ENCODE data around the gene ATAD3A.

The ATAD3A gene

DNA sequence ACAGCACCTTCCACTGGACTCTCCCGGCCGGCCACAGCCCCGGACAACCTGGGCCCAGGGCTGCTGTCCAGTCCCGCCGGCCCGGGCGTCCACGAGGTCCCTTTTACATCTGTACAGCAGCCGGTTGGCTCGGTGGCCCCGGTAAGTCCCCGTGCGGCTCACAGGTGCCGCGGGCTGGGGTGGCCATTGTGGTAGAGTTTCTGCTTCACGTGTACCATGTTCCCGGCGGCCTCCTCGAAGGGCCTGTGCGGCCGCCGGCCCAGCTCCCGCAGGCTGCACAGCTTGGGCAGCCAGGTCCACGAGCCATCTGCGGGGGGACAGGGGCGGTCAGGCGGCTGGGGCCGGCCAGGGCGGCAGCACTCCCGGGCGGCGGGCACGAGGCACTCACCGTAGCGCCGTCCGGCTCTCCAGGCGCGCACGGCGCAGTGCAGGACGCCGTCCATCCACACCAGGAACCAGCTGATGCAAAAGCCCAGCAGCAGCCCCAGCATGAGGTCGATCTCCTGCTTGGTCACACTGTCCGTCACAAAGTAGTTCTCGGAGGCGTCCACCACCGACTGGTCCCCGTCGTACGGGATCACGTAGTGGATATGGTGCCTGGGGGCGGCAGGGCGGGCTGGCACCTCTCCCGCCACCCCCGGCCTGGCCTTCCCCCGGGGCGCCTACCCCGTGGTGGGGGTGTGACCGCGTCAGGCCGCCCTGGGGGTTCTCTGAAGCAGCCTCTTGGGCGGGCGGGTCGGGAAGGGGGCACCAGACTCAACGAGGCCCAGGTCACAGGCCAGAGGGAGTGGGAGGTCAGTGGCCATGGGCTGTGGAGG lies 23.4 kb downstream of the ATAD3A start:
- TF ChIP-seq GLIS3 (CRISPR knock-in tag; IDR thresholded peaks at IDR 0.05), result no peak
- no peak for TF ChIP-seq OSR1 (CRISPR knock-in tag; IDR thresholded peaks at IDR 0.05)
- no peak for TF ChIP-seq TCF4 (CRISPR knock-in tag; IDR thresholded peaks at IDR 0.05; ENCODE audit: borderline replicate concordance)
- TF ChIP-seq, protein P1, sequence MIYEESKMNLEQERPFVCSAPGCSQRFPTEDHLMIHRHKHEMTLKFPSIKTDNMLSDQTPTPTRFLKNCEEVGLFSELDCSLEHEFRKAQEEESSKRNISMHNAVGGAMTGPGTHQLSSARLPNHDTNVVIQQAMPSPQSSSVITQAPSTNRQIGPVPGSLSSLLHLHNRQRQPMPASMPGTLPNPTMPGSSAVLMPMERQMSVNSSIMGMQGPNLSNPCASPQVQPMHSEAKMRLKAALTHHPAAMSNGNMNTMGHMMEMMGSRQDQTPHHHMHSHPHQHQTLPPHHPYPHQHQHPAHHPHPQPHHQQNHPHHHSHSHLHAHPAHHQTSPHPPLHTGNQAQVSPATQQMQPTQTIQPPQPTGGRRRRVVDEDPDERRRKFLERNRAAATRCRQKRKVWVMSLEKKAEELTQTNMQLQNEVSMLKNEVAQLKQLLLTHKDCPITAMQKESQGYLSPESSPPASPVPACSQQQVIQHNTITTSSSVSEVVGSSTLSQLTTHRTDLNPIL (CRISPR knock-in tag; IDR thresholded peaks at IDR 0.05; ENCODE audit: low read depth), result no peak
- TF ChIP-seq ZNF565 (CRISPR knock-in tag; conservative IDR thresholded peaks at IDR 0.05; ENCODE audit: low read depth), result no peak
- no peak for TF ChIP-seq ZNF70 (CRISPR knock-in tag; IDR thresholded peaks at IDR 0.05)
- TF ChIP-seq, protein P2, sequence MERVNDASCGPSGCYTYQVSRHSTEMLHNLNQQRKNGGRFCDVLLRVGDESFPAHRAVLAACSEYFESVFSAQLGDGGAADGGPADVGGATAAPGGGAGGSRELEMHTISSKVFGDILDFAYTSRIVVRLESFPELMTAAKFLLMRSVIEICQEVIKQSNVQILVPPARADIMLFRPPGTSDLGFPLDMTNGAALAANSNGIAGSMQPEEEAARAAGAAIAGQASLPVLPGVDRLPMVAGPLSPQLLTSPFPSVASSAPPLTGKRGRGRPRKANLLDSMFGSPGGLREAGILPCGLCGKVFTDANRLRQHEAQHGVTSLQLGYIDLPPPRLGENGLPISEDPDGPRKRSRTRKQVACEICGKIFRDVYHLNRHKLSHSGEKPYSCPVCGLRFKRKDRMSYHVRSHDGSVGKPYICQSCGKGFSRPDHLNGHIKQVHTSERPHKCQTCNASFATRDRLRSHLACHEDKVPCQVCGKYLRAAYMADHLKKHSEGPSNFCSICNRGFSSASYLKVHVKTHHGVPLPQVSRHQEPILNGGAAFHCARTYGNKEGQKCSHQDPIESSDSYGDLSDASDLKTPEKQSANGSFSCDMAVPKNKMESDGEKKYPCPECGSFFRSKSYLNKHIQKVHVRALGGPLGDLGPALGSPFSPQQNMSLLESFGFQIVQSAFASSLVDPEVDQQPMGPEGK (CRISPR knock-in tag; IDR thresholded peaks at IDR 0.05; ENCODE audit: borderline replicate concordance), result no peak
- TF ChIP-seq, protein P3, sequence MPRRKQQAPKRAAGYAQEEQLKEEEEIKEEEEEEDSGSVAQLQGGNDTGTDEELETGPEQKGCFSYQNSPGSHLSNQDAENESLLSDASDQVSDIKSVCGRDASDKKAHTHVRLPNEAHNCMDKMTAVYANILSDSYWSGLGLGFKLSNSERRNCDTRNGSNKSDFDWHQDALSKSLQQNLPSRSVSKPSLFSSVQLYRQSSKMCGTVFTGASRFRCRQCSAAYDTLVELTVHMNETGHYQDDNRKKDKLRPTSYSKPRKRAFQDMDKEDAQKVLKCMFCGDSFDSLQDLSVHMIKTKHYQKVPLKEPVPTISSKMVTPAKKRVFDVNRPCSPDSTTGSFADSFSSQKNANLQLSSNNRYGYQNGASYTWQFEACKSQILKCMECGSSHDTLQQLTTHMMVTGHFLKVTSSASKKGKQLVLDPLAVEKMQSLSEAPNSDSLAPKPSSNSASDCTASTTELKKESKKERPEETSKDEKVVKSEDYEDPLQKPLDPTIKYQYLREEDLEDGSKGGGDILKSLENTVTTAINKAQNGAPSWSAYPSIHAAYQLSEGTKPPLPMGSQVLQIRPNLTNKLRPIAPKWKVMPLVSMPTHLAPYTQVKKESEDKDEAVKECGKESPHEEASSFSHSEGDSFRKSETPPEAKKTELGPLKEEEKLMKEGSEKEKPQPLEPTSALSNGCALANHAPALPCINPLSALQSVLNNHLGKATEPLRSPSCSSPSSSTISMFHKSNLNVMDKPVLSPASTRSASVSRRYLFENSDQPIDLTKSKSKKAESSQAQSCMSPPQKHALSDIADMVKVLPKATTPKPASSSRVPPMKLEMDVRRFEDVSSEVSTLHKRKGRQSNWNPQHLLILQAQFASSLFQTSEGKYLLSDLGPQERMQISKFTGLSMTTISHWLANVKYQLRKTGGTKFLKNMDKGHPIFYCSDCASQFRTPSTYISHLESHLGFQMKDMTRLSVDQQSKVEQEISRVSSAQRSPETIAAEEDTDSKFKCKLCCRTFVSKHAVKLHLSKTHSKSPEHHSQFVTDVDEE (CRISPR knock-in tag; IDR thresholded peaks at IDR 0.05), result no peak
- no peak for TF ChIP-seq ZFP3 (CRISPR knock-in tag; IDR thresholded peaks at IDR 0.05)
- TF ChIP-seq, protein P4, sequence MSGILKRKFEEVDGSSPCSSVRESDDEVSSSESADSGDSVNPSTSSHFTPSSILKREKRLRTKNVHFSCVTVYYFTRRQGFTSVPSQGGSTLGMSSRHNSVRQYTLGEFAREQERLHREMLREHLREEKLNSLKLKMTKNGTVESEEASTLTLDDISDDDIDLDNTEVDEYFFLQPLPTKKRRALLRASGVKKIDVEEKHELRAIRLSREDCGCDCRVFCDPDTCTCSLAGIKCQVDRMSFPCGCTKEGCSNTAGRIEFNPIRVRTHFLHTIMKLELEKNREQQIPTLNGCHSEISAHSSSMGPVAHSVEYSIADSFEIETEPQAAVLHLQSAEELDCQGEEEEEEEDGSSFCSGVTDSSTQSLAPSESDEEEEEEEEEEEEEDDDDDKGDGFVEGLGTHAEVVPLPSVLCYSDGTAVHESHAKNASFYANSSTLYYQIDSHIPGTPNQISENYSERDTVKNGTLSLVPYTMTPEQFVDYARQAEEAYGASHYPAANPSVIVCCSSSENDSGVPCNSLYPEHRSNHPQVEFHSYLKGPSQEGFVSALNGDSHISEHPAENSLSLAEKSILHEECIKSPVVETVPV (CRISPR knock-in tag; IDR thresholded peaks at IDR 0.05), result no peak
- TF ChIP-seq ESRRG (CRISPR knock-in tag; IDR thresholded peaks at IDR 0.05), result no peak
- TF ChIP-seq RARB (CRISPR knock-in tag; IDR thresholded peaks at IDR 0.05), result no peak
- ATAC-seq, result no peak

DNA sequence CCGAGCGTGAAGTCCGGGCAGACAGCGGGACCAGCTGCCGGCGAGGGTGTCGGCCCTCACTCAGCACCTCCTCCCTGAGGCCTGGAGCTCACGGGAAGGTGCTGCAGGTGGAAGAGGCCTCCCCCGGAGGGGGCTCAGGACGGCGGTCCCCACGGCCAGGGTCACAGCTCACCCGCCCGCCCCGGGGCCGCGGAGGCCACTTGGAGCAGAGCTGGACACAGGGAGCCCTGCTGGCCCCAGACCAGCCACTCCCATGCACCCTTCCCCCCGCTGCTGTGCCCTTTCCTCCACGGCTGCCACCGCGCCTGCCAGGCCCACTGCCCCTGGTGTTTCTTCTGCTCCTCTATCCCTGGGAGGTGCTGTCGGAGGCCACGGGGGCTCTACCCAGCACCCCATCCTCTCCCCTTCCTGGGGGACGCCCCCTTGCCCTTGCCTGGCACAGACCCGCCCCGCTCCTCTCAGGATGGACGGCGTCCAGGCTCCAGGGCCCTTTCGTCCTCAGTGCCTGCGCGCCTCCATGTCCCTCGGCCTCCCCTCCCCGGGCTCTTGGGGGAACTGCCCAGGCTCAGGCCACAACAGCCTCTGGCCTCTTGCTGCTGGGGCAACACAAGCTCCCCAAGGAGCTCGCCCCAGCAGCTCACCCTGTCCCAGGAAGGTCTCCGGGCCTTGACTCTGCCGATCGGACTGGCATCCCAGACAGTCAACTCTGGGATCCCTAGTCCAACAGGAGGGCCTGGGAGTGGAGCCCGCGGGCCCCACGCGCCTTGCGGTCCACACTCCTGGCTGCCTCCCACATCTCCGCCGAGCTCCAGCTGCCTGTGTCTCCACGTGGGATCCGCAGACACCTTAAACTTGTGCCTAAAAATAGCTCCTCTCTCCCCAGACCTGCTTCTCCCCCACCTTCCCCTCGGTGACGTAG lies 24.3 kb downstream of the ATAD3A start:
- TF ChIP-seq ESRRG (CRISPR knock-in tag; IDR thresholded peaks at IDR 0.05) (no peak), TOX (CRISPR knock-in tag; IDR thresholded peaks at IDR 0.05; ENCODE audit: borderline replicate concordance) (no peak), PPARA (CRISPR knock-in tag; IDR thresholded peaks at IDR 0.05; ENCODE audit: borderline replicate concordance) (no peak), ZC3H10 (CRISPR knock-in tag; IDR thresholded peaks at IDR 0.05) (no peak), CSDC2 (CRISPR knock-in tag; IDR thresholded peaks at IDR 0.05) (no peak), ZNF565 (CRISPR knock-in tag; conservative IDR thresholded peaks at IDR 0.05; ENCODE audit: low read depth) (no peak), ARNTL (CRISPR knock-in tag; IDR thresholded peaks at IDR 0.05; ENCODE audit: borderline replicate concordance, low read depth) (no peak), ZNF8 (CRISPR knock-in tag; IDR thresholded peaks at IDR 0.05) (no peak), BACH2 (CRISPR knock-in tag; IDR thresholded peaks at IDR 0.05; ENCODE audit: borderline replicate concordance) (no peak)
- TF ChIP-seq, protein P2 (CRISPR knock-in tag; IDR thresholded peaks at IDR 0.05; ENCODE audit: borderline replicate concordance), result no peak
- TF ChIP-seq, protein P4 (CRISPR knock-in tag; IDR thresholded peaks at IDR 0.05), result no peak
- ATAC-seq, result no peak
